HG03097 (cell line): ENCODE measurements around the gene LAMTOR5.
A peak's percentile ranks its signal among the peaks of the same experiment; 100 is the strongest.

Experiments used
- ATAC-seq: cut with Tn5 transposase; IDR thresholded peaks from one replicate; pipeline ENCODE4 v1.9.1; 2021; ENCODE audit not compliant: unreplicated experiment, low FRiP score

LAMTOR5 gene

GRCh38 chr1:110390692-110391245 is 16.7 kb downstream of the LAMTOR5 start, which contains the start of gene SLC16A4:
Gene SLC16A4 (minus strand): TSS chr1:110391026. CDS start chr1:110389323, 1,703 bp downstream.
- ATAC-seq: no peak

- no peak for ATAC-seq
Measured at GRCh38 chr1:110390096-110390495, 17.4 kb downstream of the LAMTOR5 start.

GRCh38 chr1:110387048-110387754 is 20.3 kb downstream of the LAMTOR5 start:
- ATAC-seq: no peak

- peak; percentile 11 for ATAC-seq
Measured at GRCh38 chr1:110385369-110385768, 22.1 kb downstream of the LAMTOR5 start.

- ATAC-seq: peak; percentile 62
Measured at GRCh38 chr1:110384581-110385321, 22.7 kb downstream of the LAMTOR5 start.

- ATAC-seq: no peak
Measured at GRCh38 chr1:110383251-110383990, 24.1 kb downstream of the LAMTOR5 start.

GRCh38 chr1:110380672-110381283 is 26.7 kb downstream of the LAMTOR5 start:
- ATAC-seq: no peak

- no peak for ATAC-seq
Measured at GRCh38 chr1:110375490-110375889, 32.0 kb downstream of the LAMTOR5 start.

- no peak for ATAC-seq
Measured at GRCh38 chr1:110370827-110371226, 36.7 kb downstream of the LAMTOR5 start.

GRCh38 chr1:110364221-110364620 is 43.3 kb downstream of the LAMTOR5 start:
- no peak for ATAC-seq

- no peak for ATAC-seq
Measured at GRCh38 chr1:110361856-110362255, 45.6 kb downstream of the LAMTOR5 start.

GRCh38 chr1:110360431-110360830 is 47.1 kb downstream of the LAMTOR5 start:
- no peak for ATAC-seq

- ATAC-seq: no peak
Measured at GRCh38 chr1:110356379-110356778, 51.1 kb downstream of the LAMTOR5 start.

- no peak for ATAC-seq
Measured at GRCh38 chr1:110355321-110355720, 52.2 kb downstream of the LAMTOR5 start.
